Mesendoderm (in vitro differentiated cells): ENCODE data around the gene PDE4DIP. TPM values are rescaled to one million over a fixed set of nuclear protein-coding genes. Genes with fewer than 3 reads are reported as not detected.
"Not testable (repeated sequence)": the region's sequence is repeated elsewhere in the genome, so short reads cannot be mapped to it uniquely, and the experiment has no call there.

Experiments
- DNase-seq: peaks from one replicate; pipeline ENCODE4 v3.0.0; 2013
- H2AK5ac ChIP-seq: 2 replicates; pipeline ENCODE4 v1.6.1; 2013; ENCODE audit warnings: low read length, inconsistent platforms
- H2BK120ac ChIP-seq: 2 replicates; pipeline ENCODE4 v1.6.1; 2013; ENCODE audit warnings: low read depth, mild to moderate bottlenecking, low read length, moderate library complexity, mixed read lengths
- H2BK15ac ChIP-seq: replicated peaks from 2 replicates; pipeline ENCODE4 v1.6.1; 2013; ENCODE audit warnings: low read depth, mild to moderate bottlenecking, moderate library complexity
- H2BK5ac ChIP-seq: 2 replicates; pipeline ENCODE4 v1.6.1; 2013; ENCODE audit warnings: low read length, inconsistent platforms
- H3K18ac ChIP-seq: 2 replicates; pipeline ENCODE4 v1.6.1; 2013; ENCODE audit warnings: mild to moderate bottlenecking, low read length, mixed read lengths
- H3K23ac ChIP-seq: one replicate; pipeline ENCODE4 v1.6.1; 2013; ENCODE audit warnings: low read length
- H3K27ac ChIP-seq: 2 replicates; pipeline ENCODE4 v1.5.1; 2013; ENCODE audit warnings: low read depth, mild to moderate bottlenecking, inconsistent platforms, low read length, moderate library complexity
- H3K27me3 ChIP-seq: 2 replicates; pipeline ENCODE4 v1.6.1; 2013; ENCODE audit warnings: low read length, control low read depth, mild to moderate bottlenecking, inconsistent platforms; ENCODE audit not compliant: insufficient read depth, poor library complexity
- H3K36me3 ChIP-seq: 2 replicates; pipeline ENCODE4 v1.6.1; 2013; ENCODE audit warnings: low read length, inconsistent platforms; ENCODE audit not compliant: control insufficient read depth, insufficient read depth
- H3K4ac ChIP-seq: one replicate; pipeline ENCODE4 v1.6.1; 2013; ENCODE audit warnings: low read depth, mild to moderate bottlenecking, low read length, moderate library complexity
- H3K4me1 ChIP-seq: 2 replicates; pipeline ENCODE4 v1.6.1; 2013; ENCODE audit warnings: low read depth, low read length, inconsistent platforms; ENCODE audit not compliant: control insufficient read depth
- H3K4me2 ChIP-seq: 2 replicates; pipeline ENCODE4 v1.6.1; 2013; ENCODE audit warnings: low read length
- H3K4me3 ChIP-seq: 2 replicates; pipeline ENCODE4 v1.5.1; 2013; ENCODE audit warnings: mild to moderate bottlenecking, low read length
- H3K56ac ChIP-seq: one replicate; pipeline ENCODE4 v1.6.1; 2013; ENCODE audit warnings: low read length
- H3K79me1 ChIP-seq: 2 replicates; pipeline ENCODE4 v1.6.1; 2013; ENCODE audit warnings: low read length, inconsistent platforms
- H3K79me2 ChIP-seq: 2 replicates; pipeline ENCODE4 v1.6.1; 2013; ENCODE audit warnings: mild to moderate bottlenecking, low read length; ENCODE audit not compliant: control insufficient read depth, insufficient read depth
- H3K9ac ChIP-seq: 2 replicates; pipeline ENCODE4 v1.6.1; 2013; ENCODE audit warnings: low read length, inconsistent platforms
- H4K5ac ChIP-seq: one replicate; pipeline ENCODE4 v1.6.1; 2013; ENCODE audit warnings: low read length
- H4K8ac ChIP-seq: one replicate; pipeline ENCODE4 v1.6.1; 2013; ENCODE audit warnings: low read depth, mild to moderate bottlenecking, control low read depth, low read length, moderate library complexity
- WGBS: extraction: QIAGEN DNeasy Blood & Tissue Kit; methylation state at CpG from one replicate; pipeline ENCODE4 v1.1.7; 2013; ENCODE audit warnings: low lambda C conversion rate, missing lambda C conversion rate; ENCODE audit not compliant: insufficient coverage; ENCODE audit errors: extremely low coverage; 5-methylcytosine and 5-hydroxymethylcytosine counted together
- polyA plus RNA-seq, 2 experiments: library from polyadenylated mRNA; stranded (reverse); fragments of 200-250 nt; gene quantifications; one replicate each; pipeline ENCODE4 v1.2.3, GENCODE V29; 2013

PDE4DIP gene
- 16.0 TPM for polyA plus RNA-seq (2013, experiment 1 of 2)
- 17.6 TPM for polyA plus RNA-seq (2013, experiment 2 of 2)

DNA sequence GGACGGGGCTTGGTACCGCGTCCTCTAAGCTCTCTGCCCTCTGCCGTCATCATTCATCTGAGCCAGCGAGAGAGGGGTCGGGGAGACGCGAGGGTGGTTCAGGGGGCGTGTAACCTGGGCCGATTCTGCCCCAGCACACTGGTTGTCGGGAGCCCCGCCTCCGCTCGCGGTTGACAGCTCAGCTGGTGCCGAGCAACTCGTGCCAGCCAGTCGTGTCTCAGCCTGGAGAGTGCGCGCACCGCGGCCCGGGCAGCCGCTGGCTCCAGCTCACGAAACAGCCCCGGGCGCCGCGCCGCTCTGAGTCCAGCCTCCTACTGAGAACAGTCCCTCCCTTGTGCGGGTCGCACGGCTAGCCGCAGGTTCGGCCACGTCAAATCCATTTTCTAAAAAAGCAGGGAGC lies at the start of gene PDE4DIP:
Gene PDE4DIP (plus strand): TSS at position 209 of the 400 bp plus-strand sequence. CDS start 347 bp downstream, outside the sequence.
- not testable (repeated sequence) for H3K4me1 ChIP-seq, H3K23ac ChIP-seq, H2BK15ac ChIP-seq, H3K36me3 ChIP-seq, H3K4ac ChIP-seq, H3K18ac ChIP-seq, H3K9ac ChIP-seq, H2BK120ac ChIP-seq, H3K27ac ChIP-seq, H3K79me2 ChIP-seq, H4K5ac ChIP-seq, H2BK5ac ChIP-seq, H3K27me3 ChIP-seq, H3K4me3 ChIP-seq, H2AK5ac ChIP-seq, H3K56ac ChIP-seq, H3K4me2 ChIP-seq, H3K79me1 ChIP-seq, DNase-seq, H4K8ac ChIP-seq
- no CpG with 5 or more reads among the region's 36 CpGs for WGBS

GRCh38 chr1:148808268-148808928 lies 35.8 kb upstream of the PDE4DIP start:
- not testable (repeated sequence) for H3K4me3 ChIP-seq, H3K23ac ChIP-seq, H3K79me2 ChIP-seq, H3K79me1 ChIP-seq, H3K36me3 ChIP-seq, H2BK120ac ChIP-seq, H4K8ac ChIP-seq, H2BK15ac ChIP-seq, H2AK5ac ChIP-seq, H3K56ac ChIP-seq, H3K4ac ChIP-seq, H3K27ac ChIP-seq, H3K18ac ChIP-seq, H3K4me2 ChIP-seq, H3K4me1 ChIP-seq, H3K27me3 ChIP-seq, H2BK5ac ChIP-seq, H4K5ac ChIP-seq, DNase-seq, H3K9ac ChIP-seq
- no CpG with 5 or more reads among the region's 50 CpGs for WGBS

DNA sequence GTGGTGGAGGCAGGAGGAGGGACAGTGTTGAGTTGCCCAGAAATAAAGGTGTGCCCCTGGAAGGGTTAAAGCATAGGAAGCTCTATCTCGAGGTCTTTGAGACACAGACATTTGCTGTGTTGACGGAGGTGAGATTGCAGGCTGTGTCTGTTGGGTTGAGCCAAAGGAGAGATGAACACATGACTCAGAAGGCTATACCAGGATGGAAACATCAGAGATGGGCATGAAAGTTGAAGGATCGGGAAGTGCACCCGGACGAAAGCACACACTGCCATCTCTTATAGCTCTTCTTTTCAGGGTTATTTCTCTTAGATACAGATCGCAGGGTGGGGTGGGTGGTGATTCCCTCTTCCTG lies 35.3 kb upstream of the PDE4DIP start:
- H3K4ac ChIP-seq, H4K8ac ChIP-seq, H3K56ac ChIP-seq, H3K27ac ChIP-seq, H3K27me3 ChIP-seq, H3K79me2 ChIP-seq, H3K18ac ChIP-seq, H4K5ac ChIP-seq, H3K4me1 ChIP-seq, H3K4me2 ChIP-seq, H2BK5ac ChIP-seq, H3K9ac ChIP-seq, H3K79me1 ChIP-seq, H2AK5ac ChIP-seq, DNase-seq, H3K36me3 ChIP-seq, H3K23ac ChIP-seq, H2BK15ac ChIP-seq, H2BK120ac ChIP-seq, H3K4me3 ChIP-seq: not testable (repeated sequence)
- no CpG with 5 or more reads among the region's 6 CpGs for WGBS

- H3K79me1 ChIP-seq, H3K27me3 ChIP-seq, H3K4me3 ChIP-seq, H2BK120ac ChIP-seq, H3K36me3 ChIP-seq, DNase-seq, H2BK5ac ChIP-seq, H3K4ac ChIP-seq, H3K56ac ChIP-seq, H3K23ac ChIP-seq, H4K5ac ChIP-seq, H2AK5ac ChIP-seq, H4K8ac ChIP-seq, H3K4me1 ChIP-seq, H2BK15ac ChIP-seq, H3K4me2 ChIP-seq, H3K18ac ChIP-seq, H3K27ac ChIP-seq, H3K79me2 ChIP-seq, H3K9ac ChIP-seq: not testable (repeated sequence)
- WGBS, result no CpG with 5 or more reads among the region's 7 CpGs
These were observed 22.0 kb upstream of the PDE4DIP start for GRCh38 chr1:148822180-148822579.

DNA sequence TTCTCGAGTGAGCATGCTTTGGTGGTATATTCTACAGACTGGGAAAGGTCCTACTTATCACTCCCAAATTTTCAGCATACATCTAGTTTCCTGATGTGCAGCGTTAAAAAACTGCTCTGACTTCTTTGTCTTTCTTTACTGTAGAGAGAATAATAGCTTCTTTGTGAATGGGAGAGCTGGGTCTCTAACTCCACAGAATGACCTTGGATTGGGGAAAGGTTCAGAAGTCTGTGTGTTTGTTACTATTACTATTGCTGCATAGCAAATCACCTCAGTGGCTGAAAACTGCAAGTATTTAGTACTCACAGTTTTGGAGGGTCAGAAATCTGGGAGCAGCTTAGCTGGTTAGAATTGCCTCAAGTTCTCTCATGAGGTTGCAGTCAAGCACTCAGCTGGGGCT lies 20.4 kb upstream of the PDE4DIP start:
- not testable (repeated sequence) for H3K56ac ChIP-seq, H3K79me1 ChIP-seq, H3K36me3 ChIP-seq, H2BK5ac ChIP-seq, H3K27me3 ChIP-seq, H4K5ac ChIP-seq, H3K79me2 ChIP-seq, H3K4me3 ChIP-seq, H3K4me1 ChIP-seq, H2AK5ac ChIP-seq, H2BK15ac ChIP-seq, H3K27ac ChIP-seq, H3K4ac ChIP-seq, H2BK120ac ChIP-seq, H3K9ac ChIP-seq, H3K23ac ChIP-seq, H3K4me2 ChIP-seq, DNase-seq, H3K18ac ChIP-seq, H4K8ac ChIP-seq
- no CpG with 5 or more reads among the region's 2 CpGs for WGBS

DNA sequence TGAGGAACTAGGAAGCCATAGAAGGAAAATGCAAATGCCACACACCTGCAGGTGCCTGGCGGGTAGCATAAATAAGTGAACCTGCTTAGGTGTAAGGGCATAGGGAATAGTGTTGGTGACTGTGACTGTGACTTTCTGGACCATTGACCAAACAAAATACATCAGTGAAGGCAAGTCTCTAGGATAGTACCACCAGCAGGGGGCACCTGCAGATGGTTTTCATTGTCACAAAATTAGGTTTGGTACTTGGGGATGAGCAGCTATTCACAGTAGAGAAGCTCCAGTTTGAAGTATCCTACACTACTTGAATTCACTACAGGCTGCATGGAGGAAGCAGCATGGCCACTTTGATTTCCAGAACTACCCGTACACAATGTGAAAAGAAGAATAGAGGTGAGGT lies 19.2 kb upstream of the PDE4DIP start:
- not testable (repeated sequence) for H4K8ac ChIP-seq, H3K4ac ChIP-seq, H2AK5ac ChIP-seq, H3K27me3 ChIP-seq, H3K18ac ChIP-seq, H3K79me1 ChIP-seq, H3K56ac ChIP-seq, H3K23ac ChIP-seq, DNase-seq, H3K9ac ChIP-seq, H4K5ac ChIP-seq, H3K4me3 ChIP-seq, H3K27ac ChIP-seq, H2BK120ac ChIP-seq, H3K36me3 ChIP-seq, H2BK15ac ChIP-seq, H3K4me1 ChIP-seq, H3K79me2 ChIP-seq, H3K4me2 ChIP-seq, H2BK5ac ChIP-seq
- no CpG with 5 or more reads among the region's 2 CpGs for WGBS
